Measurements from ENCODE around the gene E2F1. TPM values are rescaled to one million over a fixed set of nuclear protein-coding genes. Genes with fewer than 3 reads are reported as not detected.
"Not testable (repeated sequence)": the region's sequence is repeated elsewhere in the genome, so short reads cannot be mapped to it uniquely, and the experiment has no call there.

E2F1 gene
- total RNA-seq, 2 donors from 2014 or later, result 4.6 to 23.3 TPM

GRCh38 chr20:33702861-33703260 lies 16.7 kb upstream of the E2F1 start:
- no peak for TF ChIP-seq CTCF (IDR thresholded peaks at IDR 0.05)
- no peaks in the 10 kb centered on the region for H3K9me3 ChIP-seq
- intact Hi-C loops (cut with DNase I), result no loop called here
- no peak for DNase-seq
- H3K36me3 ChIP-seq, result no peaks in the 10 kb centered on the region
- no peak overlapping the region for H3K9ac ChIP-seq (ENCODE audit: low read depth in 2 of 2, low read length in 2 of 2)
- H3K27ac ChIP-seq, result no peak overlapping the region
- no peaks in the 10 kb centered on the region for H3K4me1 ChIP-seq
- no peaks in the 10 kb centered on the region for H3K27me3 ChIP-seq
- H3K4me3 ChIP-seq, result no peak overlapping the region

- intact Hi-C loops (cut with DNase I), result no loop called here
Measured at GRCh38 chr20:33701629-33702450, 15.7 kb upstream of the E2F1 start.

GRCh38 chr20:33700696-33701441 lies 14.7 kb upstream of the E2F1 start:
- H3K4me1 ChIP-seq; H3K27ac ChIP-seq; H3K27me3 ChIP-seq; intact Hi-C loops (cut with DNase I); H3K9me3 ChIP-seq; H3K4me3 ChIP-seq; H3K9ac ChIP-seq (ENCODE audit: low read depth in 2 of 2, low read length in 2 of 2); H3K36me3 ChIP-seq; DNase-seq: not testable (repeated sequence)

More at GRCh38 chr20:33701629-33702450, 15.7 kb upstream of the E2F1 start:
- H3K27ac ChIP-seq, result no peak overlapping the region
- H3K4me1 ChIP-seq, result no peaks in the 10 kb centered on the region
- H3K27me3 ChIP-seq, result no peaks in the 10 kb centered on the region
- TF ChIP-seq CTCF (IDR thresholded peaks at IDR 0.05), result no peak
- no peaks in the 10 kb centered on the region for H3K9me3 ChIP-seq
- H3K9ac ChIP-seq (ENCODE audit: low read depth in 2 of 2, low read length in 2 of 2), result no peak overlapping the region
- H3K4me3 ChIP-seq, result no peak overlapping the region
- DNase-seq, result no peak
- no peaks in the 10 kb centered on the region for H3K36me3 ChIP-seq

GRCh38 chr20:33698966-33699365 lies 12.8 kb upstream of the E2F1 start:
- H3K27me3 ChIP-seq; H3K4me3 ChIP-seq; DNase-seq; H3K9me3 ChIP-seq; H3K4me1 ChIP-seq; H3K27ac ChIP-seq; intact Hi-C loops (cut with DNase I); H3K9ac ChIP-seq (ENCODE audit: low read depth in 2 of 2, low read length in 2 of 2); H3K36me3 ChIP-seq: not testable (repeated sequence)

- DNase-seq, result no peak
- intact Hi-C loops (cut with DNase I), result no loop called here
- Histone ChIP-seq H3K36me3 (no peaks in the 10 kb centered on the region), H3K4me1 (no peaks in the 10 kb centered on the region), H3K9me3 (no peaks in the 10 kb centered on the region), H3K9ac (ENCODE audit: low read depth in 2 of 2, low read length in 2 of 2) (no peak overlapping the region), H3K27ac (no peak overlapping the region), H3K27me3 (no peaks in the 10 kb centered on the region), H3K4me3 (no peak overlapping the region)
- TF ChIP-seq CTCF (IDR thresholded peaks at IDR 0.05), result no peak
Measured at GRCh38 chr20:33697129-33697528, 10.9 kb upstream of the E2F1 start.

- intact Hi-C loops (cut with DNase I), result no loop called here
- H3K27me3 ChIP-seq, result no peaks in the 10 kb centered on the region
- H3K4me1 ChIP-seq, result no peaks in the 10 kb centered on the region
- no peak for DNase-seq
- no peak overlapping the region for H3K27ac ChIP-seq
- H3K36me3 ChIP-seq, result no peaks in the 10 kb centered on the region
- no peak overlapping the region for H3K9ac ChIP-seq (ENCODE audit: low read depth in 2 of 2, low read length in 2 of 2)
- no peaks in the 10 kb centered on the region for H3K9me3 ChIP-seq
- no peak overlapping the region for H3K4me3 ChIP-seq
- no peak for TF ChIP-seq CTCF (IDR thresholded peaks at IDR 0.05)
Measured at GRCh38 chr20:33696448-33696847, 10.3 kb upstream of the E2F1 start.

Measured in colonic mucosa (tissue), 4 donors.